ENCODE data around the gene BIRC5. TPM values are rescaled to one million over a fixed set of nuclear protein-coding genes. Genes with fewer than 3 reads are reported as not detected.

Gene BIRC5
- total RNA-seq, 4 donors from 2014 or later: 0.11 to 0.83 (median 0.13) TPM; not detected in 1

DNA sequence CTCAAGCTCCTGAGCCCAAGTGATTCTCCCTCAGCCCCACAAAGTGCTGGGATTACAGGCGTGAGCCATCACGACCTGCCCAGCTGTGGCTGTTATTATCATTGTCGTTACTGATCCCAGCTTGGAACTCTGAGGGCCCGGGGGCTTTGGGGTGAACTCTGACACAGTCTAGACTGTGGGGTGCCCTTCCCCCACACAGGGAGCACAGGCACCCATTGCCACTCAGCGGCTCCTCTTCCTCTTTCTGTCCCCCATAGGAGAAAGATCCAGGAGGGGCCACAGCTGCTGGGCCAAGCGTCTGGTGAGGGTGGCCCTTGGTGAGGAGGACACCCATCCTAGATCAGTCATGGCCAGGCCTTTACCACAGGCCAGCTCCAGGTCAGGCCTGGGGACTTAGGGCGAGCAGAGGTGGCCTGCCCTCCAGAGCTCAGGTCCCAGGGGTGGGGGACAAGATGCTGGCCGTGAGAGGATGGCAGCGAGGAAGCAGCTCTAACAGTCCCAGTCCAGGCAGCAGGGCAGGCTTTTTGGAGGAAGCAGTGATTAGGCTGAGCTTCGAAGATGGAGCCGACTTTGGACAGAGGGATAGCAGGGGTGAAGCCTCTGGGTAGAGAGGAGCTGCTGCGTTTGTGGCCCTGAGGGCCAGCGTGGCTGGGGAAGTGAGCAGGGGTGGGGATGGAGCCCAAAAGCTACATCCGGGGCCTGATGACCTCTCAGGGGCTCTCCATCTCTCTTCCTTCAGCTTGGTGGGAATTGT is 42.1 kb downstream of the BIRC5 start:
- DNase-seq: no peak
- no peak overlapping the region for H3K4me3 ChIP-seq (replicated peaks in 1 of 3)
- no peaks in the 10 kb centered on the region for H3K27me3 ChIP-seq
- H3K36me3 ChIP-seq: no peaks in the 10 kb centered on the region
- TF ChIP-seq, protein P1, sequence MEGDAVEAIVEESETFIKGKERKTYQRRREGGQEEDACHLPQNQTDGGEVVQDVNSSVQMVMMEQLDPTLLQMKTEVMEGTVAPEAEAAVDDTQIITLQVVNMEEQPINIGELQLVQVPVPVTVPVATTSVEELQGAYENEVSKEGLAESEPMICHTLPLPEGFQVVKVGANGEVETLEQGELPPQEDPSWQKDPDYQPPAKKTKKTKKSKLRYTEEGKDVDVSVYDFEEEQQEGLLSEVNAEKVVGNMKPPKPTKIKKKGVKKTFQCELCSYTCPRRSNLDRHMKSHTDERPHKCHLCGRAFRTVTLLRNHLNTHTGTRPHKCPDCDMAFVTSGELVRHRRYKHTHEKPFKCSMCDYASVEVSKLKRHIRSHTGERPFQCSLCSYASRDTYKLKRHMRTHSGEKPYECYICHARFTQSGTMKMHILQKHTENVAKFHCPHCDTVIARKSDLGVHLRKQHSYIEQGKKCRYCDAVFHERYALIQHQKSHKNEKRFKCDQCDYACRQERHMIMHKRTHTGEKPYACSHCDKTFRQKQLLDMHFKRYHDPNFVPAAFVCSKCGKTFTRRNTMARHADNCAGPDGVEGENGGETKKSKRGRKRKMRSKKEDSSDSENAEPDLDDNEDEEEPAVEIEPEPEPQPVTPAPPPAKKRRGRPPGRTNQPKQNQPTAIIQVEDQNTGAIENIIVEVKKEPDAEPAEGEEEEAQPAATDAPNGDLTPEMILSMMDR (IDR thresholded peaks at IDR 0.05): no peak
- no peak for TF ChIP-seq POLR2A (IDR thresholded peaks at IDR 0.05)
- 76 to 79% methylated on average over 13 of the region's 14 CpGs for WGBS, 2 donors
- no peaks in the 10 kb centered on the region for H3K9me3 ChIP-seq
- intact Hi-C loops (cut with DNase I): no loop called here
- H3K27ac ChIP-seq: no peak overlapping the region
- peaks cover 0 to 22% of the 10 kb centered on the region in 2 donors for H3K4me1 ChIP-seq

DNA sequence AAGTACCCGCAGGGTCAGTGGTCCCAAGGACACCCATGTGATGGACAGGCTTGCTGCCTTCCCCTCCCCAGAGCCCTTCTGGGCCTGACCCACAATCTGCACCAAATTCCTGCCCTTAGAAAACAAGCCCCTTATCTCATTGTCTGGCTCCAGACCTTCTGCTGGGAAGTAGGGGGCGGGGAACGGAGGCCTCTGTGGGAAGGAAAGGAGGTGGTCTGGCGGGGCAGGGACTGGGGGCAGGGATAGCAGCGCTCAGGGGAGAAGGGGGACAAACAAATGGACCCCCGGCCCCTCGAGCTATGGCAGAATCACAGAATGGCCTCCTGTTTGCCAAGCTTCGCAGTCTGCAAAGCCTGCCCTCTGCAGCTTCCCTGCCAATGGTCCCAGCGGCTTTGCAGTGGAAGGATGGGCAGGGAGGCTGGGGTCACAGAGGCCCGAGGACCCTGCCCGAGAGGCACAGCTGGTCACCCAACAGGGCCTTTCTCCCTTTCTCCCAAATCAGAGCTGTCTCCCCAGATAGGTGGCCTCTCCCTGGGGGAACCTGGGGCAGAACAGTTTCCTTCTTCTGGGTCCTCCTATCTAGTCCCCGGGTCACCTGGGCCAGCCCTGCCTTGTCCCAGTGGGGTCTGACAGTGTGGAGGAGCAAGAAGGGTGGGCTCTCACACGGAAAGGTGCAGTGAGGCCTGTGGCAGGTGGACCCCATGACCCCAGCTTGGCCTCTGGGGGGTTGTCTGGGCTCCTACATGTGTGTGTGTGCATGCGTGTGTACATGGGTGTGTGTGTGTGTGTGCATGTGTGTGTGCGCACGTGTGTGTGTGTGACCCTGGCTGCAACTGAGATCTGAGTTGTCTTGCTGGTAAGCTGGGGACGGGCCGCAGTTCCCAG is 42.9 kb downstream of the BIRC5 start:
- Histone ChIP-seq H3K4me3 (replicated peaks in 1 of 3) (no peak overlapping the region), H3K36me3 (no peaks in the 10 kb centered on the region), H3K27ac (no peak overlapping the region), H3K4me1 (peaks cover 0 to 16% of the 10 kb centered on the region in 2 donors), H3K9me3 (no peaks in the 10 kb centered on the region), H3K27me3 (no peaks in the 10 kb centered on the region)
- intact Hi-C loops (cut with DNase I): no loop called here
- TF ChIP-seq, protein P1 (IDR thresholded peaks at IDR 0.05): no peak
- no peak for TF ChIP-seq POLR2A (IDR thresholded peaks at IDR 0.05)
- WGBS, 2 donors: 67 to 77% methylated on average over 12 to 18 of the region's 18 CpGs
- DNase-seq: no peak

DNA sequence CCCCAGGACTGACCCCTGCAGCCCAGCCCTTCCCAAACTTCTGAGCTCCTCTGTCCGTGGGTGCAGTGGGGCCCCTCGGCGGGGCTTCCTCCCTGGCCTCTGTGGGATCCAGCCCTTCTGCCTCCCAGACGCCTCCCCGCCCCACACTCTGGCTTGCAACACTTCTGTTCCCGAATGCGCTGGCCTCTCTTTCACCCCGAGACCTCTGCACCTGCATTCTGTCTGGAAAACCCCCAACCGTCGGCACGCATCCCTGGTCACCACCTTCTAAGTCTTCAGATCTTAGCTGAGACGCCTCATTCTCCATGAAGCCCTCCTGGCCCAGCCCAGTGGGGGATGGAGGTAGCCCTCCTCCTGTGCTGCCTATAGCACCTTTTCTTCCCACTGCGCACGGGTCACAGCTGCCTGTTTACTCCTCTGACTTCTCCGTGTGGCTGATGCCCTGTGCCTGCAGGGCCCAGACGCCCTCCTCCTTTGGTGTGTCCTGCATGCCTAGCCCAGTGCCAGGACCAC is 43.8 kb downstream of the BIRC5 start:
- intact Hi-C loops (cut with DNase I): no loop called here
- Histone ChIP-seq H3K27ac (peak overlapping the region in 1 of 3 donors; percentile 56), H3K4me1 (peaks cover 0 to 16% of the 10 kb centered on the region in 2 donors), H3K36me3 (no peaks in the 10 kb centered on the region), H3K27me3 (no peaks in the 10 kb centered on the region), H3K9me3 (no peaks in the 10 kb centered on the region), H3K4me3 (replicated peaks in 1 of 3) (no peak overlapping the region)
- TF ChIP-seq POLR2A (IDR thresholded peaks at IDR 0.05): no peak
- TF ChIP-seq, protein P1 (IDR thresholded peaks at IDR 0.05): no peak
- 57 to 64% methylated on average over 16 of the region's 16 CpGs for WGBS, 2 donors
- no peak for DNase-seq

DNA sequence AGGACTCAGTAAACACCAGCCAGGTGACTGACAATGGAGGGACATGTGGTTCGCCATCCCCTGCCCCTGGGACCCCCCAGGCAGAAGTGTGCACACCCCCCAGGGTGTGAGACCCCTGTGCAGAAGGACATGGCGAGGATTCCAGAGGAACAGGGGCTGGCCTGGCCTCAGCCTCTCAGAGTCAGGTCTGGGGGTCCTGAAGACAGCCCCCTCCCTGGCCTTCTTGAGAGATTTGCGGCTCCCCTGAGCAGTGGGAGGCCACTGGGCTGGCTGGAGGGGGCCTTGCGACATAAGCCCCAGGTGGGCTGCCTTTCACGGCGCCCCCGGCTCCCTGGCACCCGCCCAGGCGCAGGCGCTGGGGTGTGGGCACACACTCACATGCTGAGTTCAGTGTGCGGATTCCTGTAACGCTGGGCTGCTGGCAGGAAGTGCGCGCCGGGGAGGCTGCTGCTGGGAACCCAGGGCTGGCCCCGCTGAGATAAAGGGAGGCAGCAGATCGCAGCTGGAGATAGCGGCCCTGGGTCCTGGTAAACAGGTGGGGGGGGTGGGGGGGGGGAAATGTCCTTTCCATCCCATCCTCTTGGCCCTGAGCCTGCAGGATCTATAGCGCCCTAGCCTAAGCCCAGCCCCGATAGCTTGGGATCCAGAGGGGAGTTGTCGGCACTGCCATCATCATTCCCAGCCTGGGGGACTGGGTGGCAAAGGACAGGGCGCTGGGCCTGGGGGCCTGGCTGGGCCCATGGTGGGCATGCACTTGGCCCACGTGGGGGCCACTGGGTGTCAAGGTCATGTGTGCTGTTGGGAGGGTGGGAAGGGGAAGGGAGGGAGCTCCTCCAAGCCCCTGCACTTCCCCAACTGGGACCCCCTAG is 44.5 kb downstream of the BIRC5 start:
- Histone ChIP-seq H3K27me3 (no peaks in the 10 kb centered on the region), H3K9me3 (no peaks in the 10 kb centered on the region), H3K4me3 (replicated peaks in 1 of 3) (no peak overlapping the region), H3K4me1 (peaks cover 0 to 12% of the 10 kb centered on the region in 2 donors), H3K36me3 (no peaks in the 10 kb centered on the region), H3K27ac (peak overlapping the region in 1 of 3 donors; percentile 56)
- TF ChIP-seq POLR2A (IDR thresholded peaks at IDR 0.05): no peak
- TF ChIP-seq, protein P1 (IDR thresholded peaks at IDR 0.05): no peak
- WGBS, 2 donors: 55 to 57% methylated on average over 4 to 13 of the region's 23 CpGs
- intact Hi-C loops (cut with DNase I): no loop called here
- peak in 1 of 2 donors; percentile 35 for DNase-seq
